Measurements from ENCODE around the gene DDX25. TPM values are rescaled to one million over a fixed set of nuclear protein-coding genes. Genes with fewer than 3 reads are reported as not detected.

The DDX25 gene
- total and polyA plus RNA-seq, 2 of the 13 experiments (the other 11 are each of a cell fraction or from before 2014, with no cell fraction given) = 0.17 to 0.29 TPM

GRCh38 chr11:125904678-125905077 lies 370 bp downstream of the DDX25 start:
- WGBS (ENCODE audit: low lambda C conversion rate) = 60% methylated on average over 11 of the region's 11 CpGs
- no peak overlapping the region for H3K9ac ChIP-seq (ENCODE audit: insufficient read depth, low read depth, low read length)
- no peak for DNase-seq (ENCODE audit: low spot score)
- ChIA-PET POLR2A (no interaction called here), CTCF (ENCODE audit: low intra/inter-chr PET ratio, low total read pairs) (no interaction called here)
- H3K79me2 ChIP-seq (ENCODE audit: insufficient read depth, low read length) = peaks cover 11% of the 10 kb centered on the region
- in situ Hi-C loops (cut with HindIII; ENCODE audit: extremely low pct_ligation_motif_present, low pct_unique_long_range_greater_than_20kb) = no loop called here
- no peaks in the 10 kb centered on the region; a peak in 1 of 5 replicates for H3K36me3 ChIP-seq (replicated peaks in 1 of 2; ENCODE audit: control insufficient read depth in 1 of 2, insufficient read depth in 2 of 2, low read length in 2 of 2)
- H3K27me3 ChIP-seq (ENCODE audit: control insufficient read depth in 1 of 2, insufficient read depth in 2 of 2, low read length in 2 of 2) = no peaks in the 10 kb centered on the region; a peak in 2 of 5 replicates
- H2AFZ ChIP-seq (ENCODE audit: low read length) = no peak overlapping the region
- no TSS peak for BruUV-seq (replicated peaks)
- no peak overlapping the region for H3K4me2 ChIP-seq (ENCODE audit: low read depth, low read length)
- no peaks in the 10 kb centered on the region for H3K9me3 ChIP-seq (ENCODE audit: low read length)
- H4K20me1 ChIP-seq (ENCODE audit: insufficient read depth, low read length) = no peaks in the 10 kb centered on the region
- no peak overlapping the region for H3K27ac ChIP-seq (ENCODE audit: extremely low read length, insufficient read depth, low read length)
- ATAC-seq = no peak
- FAIRE-seq = no peak
- peaks cover 13% of the 10 kb centered on the region for H3K4me1 ChIP-seq (ENCODE audit: insufficient read depth, low read length)
- intact Hi-C loops (cut with micrococcal nuclease; ENCODE audit: unreplicated experiment) = no loop called here
- no peak overlapping the region for H3K4me3 ChIP-seq (replicated peaks in 1 of 3; ENCODE audit: insufficient read depth in 1 of 3, low read depth in 2 of 3, low read length in 3 of 3)
- no peak for TF ChIP-seq FOSL1 (CRISPR knock-in tag; IDR thresholded peaks at IDR 0.05; ENCODE audit: borderline replicate concordance)
- no peak for TF ChIP-seq ZNF558 (CRISPR knock-in tag; IDR thresholded peaks at IDR 0.05; ENCODE audit: borderline replicate concordance)
- no peak for TF ChIP-seq MXD1 (CRISPR knock-in tag; IDR thresholded peaks at IDR 0.05)
- no peak for TF ChIP-seq NCOR1 (IDR thresholded peaks at IDR 0.05; ENCODE audit: borderline replicate concordance, low read length)
- TF ChIP-seq NFAT5 (CRISPR knock-in tag; IDR thresholded peaks at IDR 0.05) = no peak
- TF ChIP-seq GLI4 (CRISPR knock-in tag; IDR thresholded peaks at IDR 0.05; ENCODE audit: borderline replicate concordance) = no peak
- no peak for TF ChIP-seq HNF4G (IDR thresholded peaks at IDR 0.05; ENCODE audit: borderline replicate concordance, low read depth, low read length)
- no peak for TF ChIP-seq HNF4G (CRISPR knock-in tag; IDR thresholded peaks at IDR 0.05; ENCODE audit: borderline replicate concordance, low read depth)
- TF ChIP-seq ZMAT3 (CRISPR knock-in tag; conservative IDR thresholded peaks at IDR 0.05) = no peak
- TF ChIP-seq ZNF513 (CRISPR knock-in tag; conservative IDR thresholded peaks at IDR 0.05) = no peak
- TF ChIP-seq ZBTB25 (CRISPR knock-in tag; IDR thresholded peaks at IDR 0.05) = no peak
- no peak for TF ChIP-seq GMEB1 (CRISPR knock-in tag; IDR thresholded peaks at IDR 0.05; ENCODE audit: borderline replicate concordance)
- no peak for TF ChIP-seq GATAD1 (CRISPR knock-in tag; IDR thresholded peaks at IDR 0.05)
- no peak for TF ChIP-seq SAP130 (CRISPR knock-in tag; IDR thresholded peaks at IDR 0.05; ENCODE audit: low read depth)
- no peak for TF ChIP-seq POLR2A (IDR thresholded peaks at IDR 0.05; ENCODE audit: insufficient read depth in 1 of 2, low read depth in 2 of 2, low read length in 2 of 2)
- TF ChIP-seq ZNF460 (CRISPR knock-in tag; IDR thresholded peaks at IDR 0.05; ENCODE audit: borderline replicate concordance) = no peak
